Inferior parietal cortex (tissue), 1 donor: ENCODE measurements around the gene IPO4.
"Not testable (repeated sequence)": the region's sequence is repeated elsewhere in the genome, so short reads cannot be mapped to it uniquely, and the experiment has no call there.

Experiments used
- DNase-seq: peaks from one replicate; pipeline ENCODE4 v3.0.0-alpha.2; 2016; ENCODE audit errors: extremely low spot score

IPO4 gene, protein sequence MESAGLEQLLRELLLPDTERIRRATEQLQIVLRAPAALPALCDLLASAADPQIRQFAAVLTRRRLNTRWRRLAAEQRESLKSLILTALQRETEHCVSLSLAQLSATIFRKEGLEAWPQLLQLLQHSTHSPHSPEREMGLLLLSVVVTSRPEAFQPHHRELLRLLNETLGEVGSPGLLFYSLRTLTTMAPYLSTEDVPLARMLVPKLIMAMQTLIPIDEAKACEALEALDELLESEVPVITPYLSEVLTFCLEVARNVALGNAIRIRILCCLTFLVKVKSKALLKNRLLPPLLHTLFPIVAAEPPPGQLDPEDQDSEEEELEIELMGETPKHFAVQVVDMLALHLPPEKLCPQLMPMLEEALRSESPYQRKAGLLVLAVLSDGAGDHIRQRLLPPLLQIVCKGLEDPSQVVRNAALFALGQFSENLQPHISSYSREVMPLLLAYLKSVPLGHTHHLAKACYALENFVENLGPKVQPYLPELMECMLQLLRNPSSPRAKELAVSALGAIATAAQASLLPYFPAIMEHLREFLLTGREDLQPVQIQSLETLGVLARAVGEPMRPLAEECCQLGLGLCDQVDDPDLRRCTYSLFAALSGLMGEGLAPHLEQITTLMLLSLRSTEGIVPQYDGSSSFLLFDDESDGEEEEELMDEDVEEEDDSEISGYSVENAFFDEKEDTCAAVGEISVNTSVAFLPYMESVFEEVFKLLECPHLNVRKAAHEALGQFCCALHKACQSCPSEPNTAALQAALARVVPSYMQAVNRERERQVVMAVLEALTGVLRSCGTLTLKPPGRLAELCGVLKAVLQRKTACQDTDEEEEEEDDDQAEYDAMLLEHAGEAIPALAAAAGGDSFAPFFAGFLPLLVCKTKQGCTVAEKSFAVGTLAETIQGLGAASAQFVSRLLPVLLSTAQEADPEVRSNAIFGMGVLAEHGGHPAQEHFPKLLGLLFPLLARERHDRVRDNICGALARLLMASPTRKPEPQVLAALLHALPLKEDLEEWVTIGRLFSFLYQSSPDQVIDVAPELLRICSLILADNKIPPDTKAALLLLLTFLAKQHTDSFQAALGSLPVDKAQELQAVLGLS

DNA sequence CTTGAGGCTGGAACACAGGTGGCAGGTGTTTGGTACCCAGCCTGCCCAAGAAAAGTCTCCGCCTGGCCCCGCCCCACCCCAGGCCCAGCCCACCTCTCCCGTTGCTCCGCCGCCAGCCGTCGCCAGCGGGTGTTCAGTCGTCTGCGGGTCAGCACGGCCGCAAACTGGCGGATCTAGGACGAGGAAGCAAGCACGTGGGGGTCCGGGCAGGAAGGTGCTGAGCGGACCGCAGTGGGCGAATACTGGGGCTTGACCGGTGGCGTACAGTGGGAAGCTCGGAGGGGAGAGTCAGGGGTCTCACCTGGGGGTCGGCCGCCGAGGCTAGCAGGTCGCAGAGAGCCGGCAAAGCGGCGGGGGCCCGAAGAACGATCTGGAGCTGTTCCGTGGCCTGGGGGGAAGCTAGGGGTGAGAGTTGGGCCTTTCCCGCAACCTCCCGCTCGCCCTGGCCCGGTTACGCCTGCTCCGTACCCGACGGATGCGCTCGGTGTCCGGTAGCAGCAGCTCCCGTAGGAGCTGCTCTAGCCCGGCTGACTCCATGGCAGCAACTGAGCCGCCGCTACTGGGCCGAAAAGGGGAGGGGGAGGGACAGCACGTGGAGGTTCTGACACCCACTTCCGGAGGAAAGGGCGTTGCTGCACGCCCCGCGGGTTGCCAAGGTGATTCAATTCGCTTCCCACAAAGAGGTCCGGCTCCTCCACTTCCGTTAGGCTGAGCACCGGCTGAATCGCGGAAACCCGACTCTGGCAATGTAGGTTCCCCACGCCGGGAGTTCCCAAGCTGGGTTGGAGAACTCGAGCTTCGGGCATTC, at the start of gene IPO4:
Gene IPO4 (minus strand): TSS at position 566 of the 808 bp plus-strand sequence. CDS start 29 bp downstream, at position 537.
- DNase-seq = peak; percentile 94

DNA sequence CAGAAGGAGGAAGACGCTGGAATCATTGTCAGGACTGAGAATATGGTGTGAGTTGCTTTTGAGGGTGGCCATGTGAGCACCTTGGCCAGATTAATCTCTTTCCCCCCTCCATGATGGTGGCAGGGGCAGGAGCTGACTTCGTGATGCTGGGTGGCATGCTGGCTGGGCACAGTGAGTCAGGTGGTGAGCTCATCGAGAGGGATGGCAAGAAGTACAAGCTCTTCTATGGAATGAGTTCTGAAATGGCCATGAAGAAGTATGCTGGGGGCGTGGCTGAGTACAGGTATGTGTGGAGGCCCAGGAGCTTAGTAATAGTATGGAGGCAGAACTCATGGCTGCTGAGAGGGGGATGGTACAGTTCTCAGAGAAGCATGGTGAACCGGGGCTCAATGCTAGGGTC, 49.5 kb upstream of the IPO4 start:
- no peak for DNase-seq

DNA sequence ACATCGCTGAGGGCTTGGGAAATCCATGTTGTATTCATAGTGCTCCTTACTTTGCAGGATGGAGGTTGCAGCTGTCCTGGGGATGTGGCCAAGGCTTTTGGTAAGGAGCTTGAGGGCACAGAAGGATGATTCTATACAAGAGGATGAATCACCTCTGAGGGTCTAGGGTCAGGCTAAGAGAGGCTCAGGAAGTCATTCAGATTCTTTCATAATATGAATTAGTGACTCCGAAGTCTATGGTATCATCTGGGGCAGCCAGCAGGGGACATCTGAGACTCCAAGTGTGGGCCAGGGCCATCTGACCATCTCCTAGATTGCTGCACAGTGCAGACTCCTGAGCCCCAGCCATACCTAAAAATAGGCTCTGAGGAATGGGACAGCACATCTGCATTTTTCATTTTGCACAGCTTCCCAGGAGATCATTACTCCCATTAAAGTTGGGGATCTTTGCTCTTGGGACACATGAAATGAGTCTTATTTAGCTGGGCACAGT, 48.9 kb upstream of the IPO4 start:
- no peak for DNase-seq

DNA sequence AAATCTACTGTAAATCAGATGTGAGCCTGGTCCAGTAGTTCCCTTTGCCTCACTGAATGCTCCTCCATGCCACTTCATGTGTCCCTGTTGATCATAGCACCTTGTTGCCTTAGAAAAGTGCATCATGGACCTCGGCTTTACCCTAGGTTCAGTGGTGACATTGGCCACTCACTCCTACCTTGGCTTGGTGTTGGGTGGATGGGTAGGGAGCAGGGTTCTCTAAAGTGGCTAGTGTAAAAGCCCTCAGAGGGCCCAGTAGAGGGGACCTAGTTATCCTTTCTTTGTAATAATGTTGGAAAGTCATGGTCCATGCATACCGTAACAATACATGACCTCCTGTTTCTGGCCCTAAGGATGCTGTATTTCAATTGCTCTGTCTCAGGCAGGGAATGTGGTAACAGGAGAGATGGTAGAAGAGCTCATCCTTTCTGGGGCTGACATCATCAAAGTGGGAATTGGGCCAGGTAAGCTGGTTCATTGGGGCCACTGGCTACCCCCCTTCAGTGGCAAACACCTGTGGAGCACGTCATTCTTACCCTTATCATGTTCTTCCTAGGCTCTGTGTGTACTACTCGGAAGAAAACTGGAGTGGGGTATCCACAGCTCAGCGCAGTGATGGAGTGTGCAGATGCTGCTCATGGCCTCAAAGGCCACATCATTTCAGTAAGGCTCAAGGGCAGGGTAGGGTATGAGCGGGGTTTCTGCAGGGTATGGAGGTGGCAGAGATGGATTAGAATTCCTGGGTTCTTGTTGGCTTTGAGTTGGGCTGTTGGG, 48.3 kb upstream of the IPO4 start:
- DNase-seq = no peak

DNA sequence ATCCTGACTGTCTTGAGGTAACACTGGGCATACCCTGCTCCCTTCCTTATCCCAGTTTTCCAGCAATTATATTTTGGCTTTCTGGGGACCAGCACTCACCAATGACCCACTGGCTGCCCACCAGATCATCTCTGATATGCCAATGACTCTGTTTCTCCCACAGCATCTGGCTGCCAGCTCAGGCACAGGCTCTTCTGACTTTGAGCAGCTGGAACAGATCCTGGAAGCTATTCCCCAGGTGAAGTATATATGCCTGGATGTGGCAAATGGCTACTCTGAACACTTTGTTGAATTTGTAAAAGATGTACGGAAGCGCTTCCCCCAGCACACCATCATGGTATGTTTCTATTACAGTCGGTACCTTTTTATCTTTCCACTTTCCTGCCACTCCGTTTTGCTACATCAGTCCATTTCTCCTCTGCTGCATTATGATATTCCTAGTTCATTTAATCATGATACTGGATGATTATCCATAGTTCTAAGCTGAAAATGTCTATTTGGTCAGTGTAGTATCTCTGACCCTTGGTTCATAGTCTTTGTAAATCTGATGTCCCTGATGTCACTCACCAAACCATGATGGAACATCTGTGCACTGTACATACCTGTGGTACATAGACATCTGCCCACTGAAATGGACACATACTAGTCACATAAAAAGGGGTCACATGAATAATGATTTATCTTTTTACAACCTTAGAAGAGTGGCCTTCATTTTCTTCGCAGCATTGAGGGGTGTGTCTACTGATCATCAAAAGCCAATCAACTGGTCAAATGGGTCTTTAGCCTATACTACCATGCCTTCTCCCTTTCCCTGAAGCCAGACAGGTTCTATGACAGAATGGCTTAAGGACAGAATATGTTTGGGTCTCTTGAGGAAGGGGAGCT, 47.4 kb upstream of the IPO4 start:
- DNase-seq = no peak

DNA sequence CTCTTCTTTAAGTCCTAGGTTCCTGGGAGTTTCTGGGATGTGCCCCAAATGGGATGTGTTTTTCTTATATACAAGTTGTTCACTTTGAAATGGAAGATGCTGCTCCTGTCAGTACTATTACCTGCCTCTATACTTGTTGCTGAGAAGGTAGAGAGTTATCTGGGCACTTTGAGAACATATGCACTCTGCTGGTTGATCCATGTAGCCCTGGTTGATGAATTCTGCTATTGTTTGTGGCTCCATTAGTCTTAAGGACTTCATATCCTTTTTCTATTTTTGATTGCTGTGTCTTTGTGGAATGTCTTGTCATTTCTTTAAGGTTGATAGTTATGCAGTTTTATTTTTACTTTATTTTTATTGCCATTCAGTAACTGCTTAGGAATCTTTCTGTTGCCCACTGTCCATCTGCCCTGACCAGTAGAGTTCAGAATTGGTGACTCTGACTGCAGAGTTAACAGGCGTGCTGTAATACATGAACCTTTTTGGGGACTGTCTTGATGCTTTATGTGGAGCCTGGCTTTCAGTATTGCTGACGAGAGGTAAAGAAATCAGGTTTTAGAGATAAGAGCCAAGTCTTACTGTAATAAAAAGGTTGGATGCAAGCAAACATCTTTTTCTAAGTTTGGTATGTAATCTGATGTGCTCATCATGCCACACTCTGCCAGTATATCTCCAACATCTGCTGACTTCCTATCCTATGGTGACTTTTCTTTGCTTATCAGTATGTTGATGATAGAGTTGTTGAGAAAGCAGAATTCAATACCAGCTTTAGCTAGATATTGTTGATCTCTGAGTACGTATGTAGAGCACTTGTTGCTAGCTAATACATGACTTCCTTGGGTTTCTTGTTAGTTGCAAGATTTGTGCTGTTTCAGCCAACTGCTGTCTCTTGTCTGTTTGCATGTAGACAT, 45.7 kb upstream of the IPO4 start:
- DNase-seq = no peak

DNA sequence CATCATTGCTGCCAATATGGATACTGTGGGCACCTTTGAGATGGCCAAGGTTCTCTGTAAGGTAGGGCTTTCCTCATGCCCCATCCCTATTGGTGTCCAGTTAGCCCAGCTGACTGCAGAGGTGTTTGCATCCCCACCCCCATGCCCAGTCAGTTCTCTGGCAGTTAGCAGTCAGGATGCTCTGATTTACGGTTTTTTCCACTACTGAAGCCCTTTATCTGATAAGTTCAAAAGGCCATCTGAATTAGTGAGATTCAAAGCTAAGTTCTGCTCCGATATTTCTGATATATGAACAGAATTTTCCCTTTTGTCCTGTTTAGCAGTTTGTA, 44.9 kb upstream of the IPO4 start:
- DNase-seq = no peak

DNA sequence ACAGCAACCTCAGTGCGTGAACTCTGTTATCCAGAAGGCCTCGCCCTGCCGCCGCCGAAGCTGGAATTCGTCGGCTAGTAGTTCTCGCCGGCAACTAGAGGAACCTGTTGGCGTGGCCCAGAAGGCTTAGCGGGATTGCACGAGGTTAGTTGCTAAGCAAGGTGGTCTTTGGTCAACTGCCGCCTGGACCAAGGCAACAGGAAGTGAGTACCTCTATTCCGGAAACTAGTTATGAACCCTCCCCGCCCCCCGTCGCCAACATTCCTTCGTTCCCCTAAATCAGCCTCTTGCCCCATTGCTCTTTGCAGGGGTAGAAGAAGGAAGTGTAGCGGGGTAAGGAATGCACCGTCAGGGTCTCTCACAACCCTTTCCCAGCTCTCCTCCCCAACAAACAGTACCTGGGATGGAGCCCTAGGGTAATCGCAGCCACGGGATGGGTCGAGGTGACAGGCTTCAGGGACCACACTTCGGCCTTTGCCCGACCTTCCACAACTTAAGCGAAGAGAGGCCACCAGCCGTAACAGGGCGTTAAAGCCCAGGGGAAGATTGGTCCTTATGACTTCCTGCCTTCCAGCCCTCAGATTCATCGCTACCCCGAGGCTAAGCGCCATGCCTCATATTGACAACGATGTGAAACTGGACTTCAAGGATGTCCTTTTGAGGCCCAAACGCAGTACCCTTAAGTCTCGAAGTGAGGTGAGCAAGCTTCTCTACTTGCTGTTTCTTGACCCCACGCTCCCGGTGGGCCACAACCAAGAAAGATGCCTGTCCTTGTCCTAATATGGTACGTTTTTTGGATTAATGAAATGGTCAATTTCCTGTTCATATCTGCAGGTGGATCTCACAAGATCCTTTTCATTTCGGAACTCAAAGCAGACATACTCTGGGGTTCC, 44.3 kb upstream of the IPO4 start, which contains the start of gene GMPR2:
Gene GMPR2 (plus strand): TSS at position 285 of the 893 bp plus-strand sequence. CDS start 325 bp downstream, at position 610.
- no peak for DNase-seq

DNA sequence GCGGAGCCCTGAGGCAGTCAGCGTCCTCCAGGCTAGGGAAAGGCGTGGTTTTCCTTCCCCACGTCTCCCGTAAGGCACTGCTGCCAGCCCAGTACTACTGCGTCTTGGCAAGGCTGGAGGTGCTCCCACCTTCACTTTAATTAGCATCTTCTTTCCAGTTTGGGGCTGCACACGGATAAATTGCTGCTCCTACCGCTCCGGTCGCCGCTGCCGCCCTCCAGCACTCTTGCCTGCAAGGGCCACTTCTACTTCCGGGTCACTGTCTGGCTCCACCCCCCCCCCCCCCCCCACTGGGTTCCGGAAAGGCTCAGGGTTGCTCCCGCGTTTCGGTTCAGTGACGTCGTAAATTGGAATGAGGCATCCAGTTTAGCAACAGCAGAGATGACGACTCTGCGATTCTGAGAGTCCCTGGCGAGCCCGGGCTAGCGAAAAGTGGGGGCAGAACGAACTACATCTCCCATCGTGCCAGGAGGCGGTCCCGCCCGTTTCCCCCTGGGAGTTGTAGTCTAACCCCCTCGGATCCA, 43.6 kb upstream of the IPO4 start, which contains the start of gene NEDD8:
Gene NEDD8 (minus strand): TSS at position 247 of the 524 bp plus-strand sequence. CDS start 100 bp downstream, at position 147.
- peak; percentile 93 for DNase-seq

DNA sequence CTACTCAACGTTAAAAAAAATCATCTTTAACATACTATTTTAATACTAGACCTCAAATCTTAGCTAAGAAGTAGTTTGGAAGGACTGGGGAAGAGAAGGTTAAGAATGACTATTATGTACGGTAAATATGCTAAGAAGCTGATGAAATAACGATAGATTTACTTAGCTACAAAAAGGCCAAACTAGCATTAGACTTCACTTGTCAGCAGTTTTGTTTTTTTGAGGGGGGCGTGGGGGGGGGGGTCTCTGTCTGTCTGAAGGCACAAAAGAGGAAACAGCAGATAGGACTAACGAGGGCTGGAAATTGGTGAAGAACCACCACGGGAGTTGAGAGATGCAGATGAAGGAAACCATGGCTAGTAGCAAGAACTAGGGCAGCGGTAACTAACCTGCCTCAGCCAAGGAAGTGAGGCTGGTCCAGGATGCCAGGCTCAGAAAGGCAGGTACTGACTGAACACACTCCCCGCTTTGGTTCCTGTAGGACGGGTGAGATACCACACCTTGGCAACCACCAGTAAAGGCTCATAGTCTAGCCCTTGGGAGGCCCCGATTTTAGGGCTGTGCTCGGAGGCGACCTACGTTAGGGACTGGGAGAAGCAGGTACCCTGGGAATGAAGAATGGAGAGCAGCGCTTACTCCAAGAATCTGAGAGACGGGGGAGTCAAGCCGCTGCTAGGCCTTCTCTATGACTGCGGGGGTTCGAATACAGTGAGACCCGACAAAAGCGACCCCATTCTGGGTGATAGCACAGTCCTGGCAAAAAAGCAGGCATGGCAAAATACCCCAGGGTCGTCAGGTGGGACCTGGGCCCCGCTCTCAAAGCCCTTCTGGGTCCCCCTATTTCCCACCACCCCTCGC, 42.9 kb upstream of the IPO4 start:
- peak; percentile 20 for DNase-seq

DNA sequence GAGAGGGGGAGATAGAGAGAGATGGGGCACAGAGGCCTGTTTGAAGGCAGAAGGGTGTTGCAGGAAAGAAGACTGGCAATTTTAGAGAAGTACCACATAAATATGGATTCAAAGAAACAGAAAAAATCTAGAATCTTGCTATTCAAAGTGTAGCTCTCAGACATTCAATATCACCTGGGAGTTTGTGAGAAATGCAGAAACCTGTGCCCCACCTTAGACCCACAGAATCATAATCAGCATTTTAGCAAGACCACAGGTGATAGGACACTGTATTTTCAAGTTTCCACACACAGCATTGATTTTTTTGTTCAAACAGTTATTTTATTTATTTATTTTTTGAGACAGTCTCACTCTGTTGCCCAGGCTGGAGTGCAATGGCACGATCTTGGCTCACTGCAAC, 40.3 kb upstream of the IPO4 start:
- no peak for DNase-seq

DNA sequence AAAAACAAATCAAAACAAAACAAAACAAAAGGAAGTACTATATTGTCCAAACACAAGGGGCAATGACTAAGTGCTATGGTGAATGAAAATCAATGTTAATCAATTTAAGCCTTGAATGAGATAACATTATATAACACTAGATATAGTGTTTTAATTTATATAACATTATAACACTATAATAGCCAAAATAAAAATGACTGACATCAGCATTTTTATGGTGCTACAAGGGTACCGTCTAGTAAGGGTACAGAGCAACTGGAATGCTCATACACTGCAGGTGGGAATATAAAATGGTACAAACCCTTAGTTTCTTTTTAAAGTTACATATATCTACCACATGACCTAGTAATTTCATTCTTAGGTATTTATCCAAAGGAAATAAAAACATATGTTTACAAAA, 37.9 kb upstream of the IPO4 start:
- DNase-seq = no peak

DNA sequence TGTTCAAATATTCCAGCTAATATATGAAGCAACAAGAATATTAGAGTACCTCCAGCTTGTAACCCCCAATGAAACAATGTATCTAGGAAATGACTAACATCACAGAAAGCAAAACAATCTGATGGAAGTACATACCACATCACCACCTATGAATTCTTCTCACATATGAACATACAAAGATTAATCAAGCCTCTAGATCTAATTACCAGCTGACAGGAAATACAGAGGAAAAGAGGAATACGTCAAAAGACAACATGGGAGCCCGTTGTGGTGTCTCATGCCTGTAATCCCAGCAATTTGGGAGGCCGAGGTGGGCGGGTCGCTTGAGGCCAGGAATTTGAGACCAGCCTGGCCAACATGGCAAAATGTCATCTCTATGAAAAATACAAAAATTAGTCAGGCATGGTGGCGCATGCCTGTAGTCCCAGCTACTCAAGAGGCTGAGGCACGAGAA, 36.0 kb upstream of the IPO4 start:
- DNase-seq = no peak

DNA sequence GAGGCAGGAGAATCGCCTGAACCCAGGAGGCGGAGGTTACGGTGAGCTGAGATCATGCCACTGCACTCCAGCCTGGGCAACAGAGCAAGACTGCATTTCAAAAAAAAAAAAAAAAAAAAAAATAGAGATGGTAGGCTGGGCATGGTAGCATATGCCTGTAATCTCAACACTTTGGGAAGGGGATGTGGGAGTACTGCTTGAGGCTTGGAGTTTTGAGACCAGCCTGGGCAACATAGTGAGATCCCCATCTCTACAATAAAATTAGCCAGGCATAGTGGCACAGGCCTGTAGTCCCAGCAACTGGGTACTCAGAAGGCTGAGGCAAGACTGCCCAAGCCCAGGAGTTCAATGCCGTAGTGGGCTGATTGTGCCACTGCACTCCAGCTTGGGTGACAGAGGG, 34.4 kb upstream of the IPO4 start:
- DNase-seq = not testable (repeated sequence)

DNA sequence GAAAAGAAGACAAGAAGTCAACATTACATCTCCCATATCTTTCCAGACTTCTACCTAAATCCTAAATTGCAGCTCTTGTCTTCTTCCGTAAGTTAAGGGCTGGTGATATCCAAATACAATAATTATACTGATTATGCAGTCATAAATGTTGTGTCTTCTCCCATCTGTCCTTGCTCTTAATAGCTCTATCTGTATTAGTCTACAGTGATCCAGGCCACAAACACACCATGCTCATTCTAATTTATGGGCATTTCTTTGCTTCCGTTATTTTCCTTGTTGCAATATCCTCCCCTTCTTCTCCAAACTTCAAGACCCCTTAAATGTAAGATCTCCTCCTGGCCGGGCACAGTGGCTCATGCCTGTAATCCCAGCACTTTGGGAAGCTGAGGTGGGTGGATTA, 30.9 kb upstream of the IPO4 start:
- DNase-seq = no peak

DNA sequence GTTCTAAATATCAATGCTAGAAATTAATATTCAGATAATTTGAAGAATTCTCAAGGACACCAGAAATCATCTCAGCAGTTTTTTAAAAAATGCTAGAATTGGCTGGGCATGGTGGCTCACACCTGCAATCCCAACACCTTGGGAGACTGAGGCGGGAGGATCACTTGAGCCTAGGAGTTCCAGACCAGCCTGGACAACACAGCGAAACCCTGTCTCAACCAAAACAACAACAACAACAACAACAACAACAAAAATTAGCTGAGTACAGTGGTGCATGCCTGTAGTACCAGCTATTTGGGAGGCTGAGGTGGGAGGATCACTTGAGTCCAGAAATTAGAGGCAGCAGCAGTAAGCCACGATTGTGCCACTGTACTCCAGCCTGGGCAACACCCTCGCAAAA, 30.5 kb upstream of the IPO4 start:
- DNase-seq = no peak
